GM12878 (cell line): ENCODE measurements around the gene DPH1. TPM values are rescaled to one million over a fixed set of nuclear protein-coding genes. Genes with fewer than 3 reads are reported as not detected.
A peak's percentile ranks its signal among the peaks of the same experiment; 100 is the strongest.

Experiments used
- EED ChIP-seq: sonication (generic); IDR thresholded peaks from 2 replicates; pipeline ENCODE4 v1.6.1; 2016; ENCODE audit warnings: antibody characterized with exemption, low read depth
- ETV6 ChIP-seq, 2 experiments: fragments of 450-650 bp in 1 of 2; IDR thresholded peaks in 1 of 2; conservative IDR thresholded peaks in 1 of 2; 2 replicates each; pipeline ENCODE4 v1.6.1; 2014; ENCODE audit warnings: antibody characterized with exemption in 1 of 2, borderline replicate concordance in 1 of 2, low read depth in 1 of 2, mild to moderate bottlenecking in 1 of 2, moderate library complexity in 1 of 2
- HDGF ChIP-seq: fragments of 450-650 bp; IDR thresholded peaks from 2 replicates; pipeline ENCODE4 v1.6.1; 2016; ENCODE audit warnings: antibody characterized with exemption
- IKZF2 ChIP-seq, 2 experiments: fragments of 450-650 bp; IDR thresholded peaks; 2 replicates each; pipeline ENCODE4 v1.6.1; 2017; ENCODE audit warnings: mild to moderate bottlenecking in 2 of 2, moderate library complexity in 2 of 2
- LARP7 ChIP-seq: fragments of 450-650 bp; IDR thresholded peaks from 2 replicates; pipeline ENCODE4 v1.6.1; 2017; ENCODE audit warnings: mild to moderate bottlenecking
- MTA2 ChIP-seq: fragments of 450-650 bp; IDR thresholded peaks from 2 replicates; pipeline ENCODE4 v1.6.1; 2016; ENCODE audit warnings: low read depth, mild to moderate bottlenecking, moderate library complexity
- NBN ChIP-seq: fragments of 450-650 bp; IDR thresholded peaks from 2 replicates; pipeline ENCODE4 v1.6.1; 2016
- NFXL1 ChIP-seq: fragments of 450-650 bp; IDR thresholded peaks from 2 replicates; pipeline ENCODE4 v1.6.1; 2017; ENCODE audit warnings: antibody characterized with exemption, mild to moderate bottlenecking, borderline replicate concordance
- NR2F1 ChIP-seq: fragments of 450-650 bp; conservative IDR thresholded peaks from 2 replicates; pipeline ENCODE4 v1.6.1; 2017; ENCODE audit warnings: mild to moderate bottlenecking
- PBX3 ChIP-seq: IDR thresholded peaks from 2 replicates; pipeline ENCODE4 v1.6.1; 2011; ENCODE audit warnings: mild to moderate bottlenecking, low read depth, low read length, moderate library complexity; ENCODE audit not compliant: insufficient replicate concordance
- PRDM15 ChIP-seq: fragments of 450-650 bp; formaldehyde crosslinking; IDR thresholded peaks from 2 replicates; pipeline ENCODE4 v1.4.0; 2020; ENCODE audit warnings: mild to moderate bottlenecking, moderate library complexity
- RELA ChIP-seq: fragments of 450-650 bp; IDR thresholded peaks from 2 replicates; pipeline ENCODE4 v1.8.0; 2014; ENCODE audit warnings: borderline replicate concordance; ENCODE audit not compliant: partially characterized antibody
- RUNX3 ChIP-seq: IDR thresholded peaks from 2 replicates; pipeline ENCODE4 v1.6.1; 2012; ENCODE audit warnings: low read length, inconsistent platforms
- SMARCA5 ChIP-seq: fragments of 450-650 bp; IDR thresholded peaks from 2 replicates; pipeline ENCODE4 v1.6.1; 2017; ENCODE audit warnings: mild to moderate bottlenecking
- STAT3 ChIP-seq: IDR thresholded peaks from 2 replicates; pipeline ENCODE4 v1.6.1; 2011; ENCODE audit warnings: low read depth, low read length, improper control_type of control experiment
- TCF12 ChIP-seq: IDR thresholded peaks from 2 replicates; pipeline ENCODE4 v1.6.1; 2011; ENCODE audit warnings: low read depth, mild to moderate bottlenecking, low read length
- TCF3 ChIP-seq: IDR thresholded peaks from 2 replicates; pipeline ENCODE4 v1.6.1; 2012; ENCODE audit warnings: low read depth, mild to moderate bottlenecking, low read length, borderline replicate concordance; ENCODE audit not compliant: insufficient read depth
- TCF7 ChIP-seq: IDR thresholded peaks from 2 replicates; pipeline ENCODE4 v1.6.1; 2014; ENCODE audit warnings: antibody characterized with exemption, borderline replicate concordance
- ZNF384 ChIP-seq: IDR thresholded peaks from 2 replicates; pipeline ENCODE4 v1.6.1; 2012; ENCODE audit warnings: low read depth, mild to moderate bottlenecking, low read length, improper control_type of control experiment, borderline replicate concordance
- polyA plus RNA-seq, 11 experiments: library from polyadenylated mRNA; depleted of rRNA in 4 of 11; unstranded in 6 of 11; stranded (reverse) in 5 of 11; fragments of >200 nt; fragmentation: Nextera tagmentation in 4 of 11; fragmentation: Illumina TruSeq in 1 of 11; extraction: Ambion mirVana in 4 of 11; extraction: Trizol in 1 of 11; gene quantifications; 1 replicate in 1 of 11; 2 replicates in 10 of 11; pipeline versions ENCODE4 v1.2.1 to v1.2.3, GENCODE V29; 2011 to 2016; ENCODE audit warnings: inconsistent platforms in 2 of 11, missing spikeins in 2 of 11, low read depth in 1 of 11
- total RNA-seq, 4 experiments: library from RNA; depleted of rRNA in 3 of 4; stranded (reverse); fragments of >200 nt in 3 of 4; fragmentation: Illumina TruSeq in 1 of 4; extraction: Trizol in 1 of 4; gene quantifications; 2 replicates each; pipeline versions ENCODE4 v1.2.1 to v1.2.3, GENCODE V29; 2013 to 2021

The DPH1 gene
- total and polyA plus RNA-seq, 10 of the 15 experiments (the other 5 are each of a cell fraction or from before 2014, with no cell fraction given), result 0.29 to 33.6 (median 20.2) TPM

- TF ChIP-seq LARP7, result peak; percentile 59; the same call in 1 of the 2 replicates
- TF ChIP-seq TCF3, result 0 out of 2 replicates have a peak, but pooled peaks have one; percentile 2
- no peak for TF ChIP-seq PBX3
- no peak for TF ChIP-seq NFXL1
- 0 out of 4 replicates have a peak, but pooled peaks of 1 of the 2 experiments have one; percentile 3 for TF ChIP-seq IKZF2 (IDR thresholded peaks at IDR 0.05)
- no peak for TF ChIP-seq ZNF384
- 0 out of 2 replicates have a peak, but pooled peaks have one; percentile 2 for TF ChIP-seq EED
- peak; percentile 70 for TF ChIP-seq NR2F1
- peak; percentile 86 for TF ChIP-seq SMARCA5
- 0 out of 2 replicates have a peak, but pooled peaks have one; percentile 21 for TF ChIP-seq NBN
- no peak for TF ChIP-seq PRDM15 (CRISPR knock-in tag)
- 0 out of 2 replicates have a peak, but pooled peaks have one; percentile 8 for TF ChIP-seq STAT3
- no peak for TF ChIP-seq MTA2
- peak in 1 of 2 experiments; percentile 50; a peak in 1 of 4 replicates for TF ChIP-seq ETV6 (conservative IDR thresholded peaks at IDR 0.05 in 1 of 2, IDR thresholded peaks at IDR 0.05 in 1 of 2; ENCODE audit: borderline replicate concordance in 1 of 2, low read depth in 1 of 2)
- no peak for TF ChIP-seq RUNX3
- TF ChIP-seq TCF7, result no peak
- TF ChIP-seq HDGF, result peak; percentile 17; the same call in 1 of the 2 replicates
- TF ChIP-seq RELA, result no peak
- TF ChIP-seq TCF12, result no peak
These were observed 54.2 kb downstream of the DPH1 start (continued) for GRCh38 chr17:2084036-2084765.
